ENCODE measurements around the gene SLC5A8. TPM values are rescaled to one million over a fixed set of nuclear protein-coding genes. Genes with fewer than 3 reads are reported as not detected.

Gene SLC5A8
- total RNA-seq, result 1 to 10 TPM in 1 of 7 donors, under 1 TPM in 5, not detected in 1; 0.15 to 1.6 (median 0.77) TPM
- polyA plus RNA-seq, result under 1 TPM; 0.08 to 0.10 TPM
- long read RNA-seq, donor 1, full-length matches to known transcripts, result 4 of 5 reads
- long read RNA-seq, donor 1, partial matches to known transcripts, result 0 of 5 reads
- long read RNA-seq, donor 1, other reads (novel, unspliced or antisense), result 1 of 5 reads
- long read RNA-seq, donor 2, result 0 reads
- long read RNA-seq, donor 3, result 0 reads

- Histone ChIP-seq H3K27me3 (no peaks in the 10 kb centered on the region), H3K4me1 (ENCODE audit: insufficient read depth) (no peaks in the 10 kb centered on the region), H3K9me3 (no peaks in the 10 kb centered on the region), H3K27ac (no peak within 1 kb of the TSS), H3K36me3 (no peaks in the 10 kb centered on the region), H3K4me3 (no peak within 1 kb of the TSS)
- DNase-seq, result peak in 3 of 5 donors; percentile 13 to 31 (median 19)
- intact Hi-C loops (cut with DNase I), result no loop called here
- 6 to 18% (median 11%) methylated on average over 36 to 80 of the region's 80 CpGs for WGBS, 3 donors
- TF ChIP-seq POLR2A (IDR thresholded peaks at IDR 0.05), result no peak
- no peak for TF ChIP-seq EP300 (IDR thresholded peaks at IDR 0.05)
- TF ChIP-seq, protein P1, sequence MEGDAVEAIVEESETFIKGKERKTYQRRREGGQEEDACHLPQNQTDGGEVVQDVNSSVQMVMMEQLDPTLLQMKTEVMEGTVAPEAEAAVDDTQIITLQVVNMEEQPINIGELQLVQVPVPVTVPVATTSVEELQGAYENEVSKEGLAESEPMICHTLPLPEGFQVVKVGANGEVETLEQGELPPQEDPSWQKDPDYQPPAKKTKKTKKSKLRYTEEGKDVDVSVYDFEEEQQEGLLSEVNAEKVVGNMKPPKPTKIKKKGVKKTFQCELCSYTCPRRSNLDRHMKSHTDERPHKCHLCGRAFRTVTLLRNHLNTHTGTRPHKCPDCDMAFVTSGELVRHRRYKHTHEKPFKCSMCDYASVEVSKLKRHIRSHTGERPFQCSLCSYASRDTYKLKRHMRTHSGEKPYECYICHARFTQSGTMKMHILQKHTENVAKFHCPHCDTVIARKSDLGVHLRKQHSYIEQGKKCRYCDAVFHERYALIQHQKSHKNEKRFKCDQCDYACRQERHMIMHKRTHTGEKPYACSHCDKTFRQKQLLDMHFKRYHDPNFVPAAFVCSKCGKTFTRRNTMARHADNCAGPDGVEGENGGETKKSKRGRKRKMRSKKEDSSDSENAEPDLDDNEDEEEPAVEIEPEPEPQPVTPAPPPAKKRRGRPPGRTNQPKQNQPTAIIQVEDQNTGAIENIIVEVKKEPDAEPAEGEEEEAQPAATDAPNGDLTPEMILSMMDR (IDR thresholded peaks at IDR 0.05), result no peak
Observed at GRCh38 chr12:101209319-101210302, at the start of gene SLC5A8. Gene SLC5A8, minus strand, starts transcription at chr12:101210238. Its CDS starts 390 bp downstream, at chr12:101209848.

DNA sequence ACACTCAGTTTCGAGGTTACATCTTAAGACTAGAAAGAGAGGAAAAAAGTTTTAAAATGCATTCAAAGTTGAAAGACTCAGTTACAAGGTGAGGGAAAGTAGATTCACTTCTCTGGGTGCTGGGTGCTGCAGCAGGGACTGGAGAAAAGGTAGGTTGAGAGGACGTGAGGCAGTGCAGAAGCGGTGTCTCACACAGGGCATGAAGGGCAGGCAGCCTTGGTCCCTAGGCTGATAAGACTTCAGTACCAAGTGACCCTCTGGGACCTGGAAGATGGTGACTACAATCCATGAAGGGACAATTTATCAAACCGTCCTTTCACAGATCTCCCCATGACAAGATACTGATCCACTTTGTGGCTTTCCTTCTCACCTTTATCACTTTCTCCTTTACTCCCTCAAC, 47.3 kb upstream of the SLC5A8 start:
- H3K4me1 ChIP-seq (ENCODE audit: insufficient read depth), result no peaks in the 10 kb centered on the region
- no peaks in the 10 kb centered on the region for H3K36me3 ChIP-seq
- H3K27me3 ChIP-seq, result no peaks in the 10 kb centered on the region
- no peak for DNase-seq
- no peak for TF ChIP-seq EP300 (IDR thresholded peaks at IDR 0.05)
- TF ChIP-seq POLR2A (IDR thresholded peaks at IDR 0.05), result no peak
- TF ChIP-seq, protein P1 (IDR thresholded peaks at IDR 0.05), result no peak
- WGBS, 3 donors, result 84 to 86% (median 86%) methylated on average over 4 of the region's 4 CpGs
- H3K9me3 ChIP-seq, result no peaks in the 10 kb centered on the region
- H3K27ac ChIP-seq, result no peak overlapping the region
- no peak overlapping the region for H3K4me3 ChIP-seq
- intact Hi-C loops (cut with DNase I), result no loop called here

GRCh38 chr12:101256266-101256665, 46.2 kb upstream of the SLC5A8 start:
- Histone ChIP-seq H3K4me1 (ENCODE audit: insufficient read depth) (no peaks in the 10 kb centered on the region), H3K27me3 (no peaks in the 10 kb centered on the region), H3K4me3 (no peak overlapping the region), H3K27ac (no peak overlapping the region), H3K9me3 (no peaks in the 10 kb centered on the region), H3K36me3 (no peaks in the 10 kb centered on the region)
- DNase-seq, result no peak
- TF ChIP-seq EP300 (IDR thresholded peaks at IDR 0.05), result no peak
- TF ChIP-seq, protein P1 (IDR thresholded peaks at IDR 0.05), result no peak
- no peak for TF ChIP-seq POLR2A (IDR thresholded peaks at IDR 0.05)
- 60 to 69% (median 62%) methylated on average over 4 of the region's 4 CpGs for WGBS, 3 donors
- intact Hi-C loops (cut with DNase I), result no loop called here

- Histone ChIP-seq H3K36me3 (no peaks in the 10 kb centered on the region), H3K4me3 (no peak overlapping the region), H3K4me1 (ENCODE audit: insufficient read depth) (no peaks in the 10 kb centered on the region), H3K27me3 (no peaks in the 10 kb centered on the region), H3K9me3 (no peaks in the 10 kb centered on the region), H3K27ac (no peak overlapping the region)
- TF ChIP-seq, protein P1 (IDR thresholded peaks at IDR 0.05), result no peak
- TF ChIP-seq POLR2A (IDR thresholded peaks at IDR 0.05), result no peak
- TF ChIP-seq EP300 (IDR thresholded peaks at IDR 0.05), result no peak
- DNase-seq, result no peak
- intact Hi-C loops (cut with DNase I), result no loop called here
- WGBS, 3 donors, result 90 to 93% (median 92%) methylated on average over 2 of the region's 2 CpGs
Observed at GRCh38 chr12:101243616-101244015, 33.6 kb upstream of the SLC5A8 start.

Data from ovary (tissue), 10 donors.